ENCODE measurements around the gene BRD1.

Gene BRD1

DNA sequence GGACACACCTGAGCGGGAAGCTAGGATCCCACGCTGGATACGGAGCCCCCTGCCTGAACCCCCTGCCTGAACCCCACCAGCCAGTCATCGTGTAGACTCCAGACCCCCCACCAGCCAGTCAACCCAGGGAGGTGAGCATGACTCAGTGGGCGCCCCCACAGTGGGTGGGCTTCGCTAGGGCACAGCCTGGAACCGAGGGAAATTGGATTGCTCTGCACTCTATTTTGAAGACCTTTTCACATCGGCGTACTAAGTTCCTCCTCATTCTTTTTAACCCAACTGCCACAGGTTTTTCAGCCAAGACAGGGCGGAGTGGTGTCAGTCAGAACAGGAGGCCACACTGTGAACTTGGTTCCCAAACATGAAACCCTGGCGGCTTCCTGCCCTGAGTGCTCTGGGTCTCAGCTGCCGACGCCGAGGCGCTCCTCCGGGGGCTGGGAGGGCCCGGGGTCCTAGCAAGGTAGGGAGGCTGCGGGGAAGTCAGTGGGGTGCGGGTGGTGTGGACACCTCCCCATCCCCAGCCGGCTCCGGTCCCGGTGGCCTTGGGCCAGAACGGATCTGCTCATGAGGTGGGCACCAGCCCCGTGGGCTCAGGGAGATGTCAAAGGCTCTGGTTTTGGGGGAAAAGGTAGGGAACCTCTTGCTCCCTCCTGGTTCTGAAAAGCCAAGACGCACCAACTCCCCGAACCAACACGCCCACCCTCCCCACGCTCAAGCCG is 57.0 kb downstream of the BRD1 start:
- no peak overlapping the region for H3K4me3 ChIP-seq (replicated peaks; ENCODE audit: low read depth, low read length)
- no peak for TF ChIP-seq CTCF (IDR thresholded peaks at IDR 0.05; ENCODE audit: low read length, missing control alignments)
- no peak for DNase-seq (ENCODE audit: low read depth)

GRCh38 chr22:49769691-49770546 is 57.8 kb downstream of the BRD1 start:
- DNase-seq (ENCODE audit: low read depth) = no peak
- no peak for TF ChIP-seq CTCF (IDR thresholded peaks at IDR 0.05; ENCODE audit: low read length, missing control alignments)
- no peak overlapping the region for H3K4me3 ChIP-seq (replicated peaks; ENCODE audit: low read depth, low read length)

- no peak overlapping the region for H3K4me3 ChIP-seq (replicated peaks; ENCODE audit: low read depth, low read length)
- TF ChIP-seq CTCF (IDR thresholded peaks at IDR 0.05; ENCODE audit: low read length, missing control alignments) = no peak
- peak; percentile 61 for DNase-seq (ENCODE audit: low read depth)
Observed at GRCh38 chr22:49768951-49769690, 58.6 kb downstream of the BRD1 start.

DNA sequence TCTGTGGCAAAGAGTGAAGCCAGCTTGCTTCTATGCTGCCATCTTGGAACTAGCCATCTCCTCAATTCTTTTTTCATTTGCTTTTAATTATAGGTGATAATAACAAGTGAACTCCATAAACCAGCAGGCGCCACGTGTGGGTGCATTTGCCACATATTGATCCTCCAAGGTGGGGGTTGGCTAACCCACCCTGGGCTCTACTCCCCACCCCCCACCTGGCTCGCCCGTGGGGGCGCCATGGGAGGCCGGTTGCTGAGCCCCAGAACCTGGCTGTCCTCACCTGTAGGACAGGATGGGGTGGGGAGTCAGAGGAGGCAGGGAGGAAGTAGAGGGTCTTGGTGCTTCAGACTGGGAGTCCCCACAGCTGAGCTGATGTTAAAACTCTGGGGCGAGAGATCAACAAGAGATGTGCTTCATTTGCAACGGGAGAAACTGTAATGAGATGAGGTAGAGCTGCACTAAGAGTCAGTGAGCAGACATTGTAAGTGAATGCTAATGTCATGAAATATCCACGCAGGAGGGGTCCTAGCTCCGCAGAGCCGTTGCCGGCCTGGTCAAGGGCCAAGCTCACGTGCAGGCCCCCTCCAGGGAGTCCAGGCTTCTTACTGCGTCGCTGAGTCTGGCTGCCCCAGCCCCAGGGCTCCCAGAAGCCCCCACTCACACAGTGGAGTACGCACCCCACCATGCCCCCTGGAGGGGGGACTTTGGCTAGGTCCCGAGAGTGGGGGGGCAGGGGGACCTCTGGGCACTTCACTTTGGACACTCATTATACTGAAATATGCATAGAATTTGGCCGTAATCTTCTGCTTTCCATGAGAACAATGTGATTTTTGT is 59.4 kb downstream of the BRD1 start:
- DNase-seq (ENCODE audit: low read depth) = no peak
- no peak overlapping the region for H3K4me3 ChIP-seq (replicated peaks; ENCODE audit: low read depth, low read length)

DNA sequence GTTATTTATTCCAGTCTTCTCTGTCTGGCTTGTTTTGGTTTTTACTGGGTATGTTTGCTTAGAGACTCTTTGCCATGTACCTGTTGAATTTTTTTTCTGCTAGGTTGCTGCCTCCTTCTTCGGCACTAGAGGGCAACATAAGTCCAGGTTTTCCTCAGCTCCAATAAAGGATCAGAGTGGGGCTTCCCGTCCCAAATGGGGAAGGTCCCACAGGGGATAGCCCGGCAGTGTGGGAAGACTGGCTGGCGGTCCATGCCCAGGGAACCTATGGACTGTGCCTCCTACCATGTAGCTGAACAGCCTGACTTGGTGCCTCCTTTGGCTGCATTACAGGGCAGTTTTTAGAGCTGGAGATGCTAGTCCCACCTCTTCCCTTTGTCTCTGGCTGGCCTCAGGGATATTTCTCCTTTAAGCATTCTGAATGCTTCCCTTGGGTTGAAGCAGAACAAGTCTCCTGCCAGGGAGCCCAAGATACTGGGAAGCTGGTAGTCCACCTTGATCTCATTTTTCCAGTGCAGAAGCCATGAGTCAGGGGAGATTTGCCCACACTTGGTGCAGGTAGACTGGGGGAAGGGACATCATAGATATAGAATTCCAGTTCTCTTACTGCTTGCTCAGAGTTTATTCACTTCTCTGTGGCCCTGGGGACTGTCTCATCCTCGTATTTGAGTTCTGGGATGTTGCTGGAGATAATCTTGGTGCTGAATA is 60.2 kb downstream of the BRD1 start:
- no peak overlapping the region for H3K4me3 ChIP-seq (replicated peaks; ENCODE audit: low read depth, low read length)
- TF ChIP-seq CTCF (IDR thresholded peaks at IDR 0.05; ENCODE audit: low read length, missing control alignments) = peak; percentile 89
- DNase-seq (ENCODE audit: low read depth) = peak; percentile 73

More for the DNA sequence above, 59.4 kb downstream of the BRD1 start:
- no peak for TF ChIP-seq CTCF (IDR thresholded peaks at IDR 0.05; ENCODE audit: low read length, missing control alignments)

GRCh38 chr22:49765951-49766350 is 61.7 kb downstream of the BRD1 start:
- H3K4me3 ChIP-seq (replicated peaks; ENCODE audit: low read depth, low read length) = no peak overlapping the region
- TF ChIP-seq CTCF (IDR thresholded peaks at IDR 0.05; ENCODE audit: low read length, missing control alignments) = no peak
- no peak for DNase-seq (ENCODE audit: low read depth)
